ENCODE results near the gene DNAJC7.
"Not testable (repeated sequence)": the region's sequence is repeated elsewhere in the genome, so short reads cannot be mapped to it uniquely, and the experiment has no call there.

The DNAJC7 gene

GRCh38 chr17:41957031-41957868 is 60.0 kb downstream of the DNAJC7 start:
- peak; percentile 53 for DNase-seq (ENCODE audit: low spot score)

- no peak for DNase-seq (ENCODE audit: low spot score)
These were observed 60.7 kb downstream of the DNAJC7 start for GRCh38 chr17:41956522-41956921.

- DNase-seq (ENCODE audit: low spot score): no peak
These were observed 68.3 kb downstream of the DNAJC7 start for GRCh38 chr17:41948762-41949460.

GRCh38 chr17:41944943-41945342 is 72.3 kb downstream of the DNAJC7 start:
- no peak for DNase-seq (ENCODE audit: low spot score)

- no peak for DNase-seq (ENCODE audit: low spot score)
These were observed 73.7 kb downstream of the DNAJC7 start for GRCh38 chr17:41943492-41943891.

- DNase-seq (ENCODE audit: low spot score): no peak
These were observed 74.4 kb downstream of the DNAJC7 start for GRCh38 chr17:41942626-41943373.

GRCh38 chr17:41941168-41941567 is 76.1 kb downstream of the DNAJC7 start:
- no peak for DNase-seq (ENCODE audit: low spot score)

- DNase-seq (ENCODE audit: low spot score): no peak
These were observed 77.5 kb downstream of the DNAJC7 start for GRCh38 chr17:41939693-41940090.

- no peak for DNase-seq (ENCODE audit: low spot score)
These were observed 78.1 kb downstream of the DNAJC7 start for GRCh38 chr17:41939044-41939692.

- DNase-seq (ENCODE audit: low spot score): no peak
These were observed 79.0 kb downstream of the DNAJC7 start for GRCh38 chr17:41937970-41938954.

GRCh38 chr17:41935641-41936040 is 81.6 kb downstream of the DNAJC7 start:
- no peak for DNase-seq (ENCODE audit: low spot score)

GRCh38 chr17:41932816-41933389 is 84.3 kb downstream of the DNAJC7 start:
- no peak for DNase-seq (ENCODE audit: low spot score)

- DNase-seq (ENCODE audit: low spot score): not testable (repeated sequence)
These were observed 85.5 kb downstream of the DNAJC7 start for GRCh38 chr17:41931715-41932114.

GRCh38 chr17:41930833-41931156 is 86.4 kb downstream of the DNAJC7 start:
- not testable (repeated sequence) for DNase-seq (ENCODE audit: low spot score)

GRCh38 chr17:41930009-41930832 is 87.0 kb downstream of the DNAJC7 start, which contains the start of gene ODAD4:
TSS of gene ODAD4 (plus strand) at chr17:41930617. CDS start at chr17:41930724, 107 bp downstream.
- peak; percentile 94 for DNase-seq (ENCODE audit: low spot score)

- DNase-seq (ENCODE audit: low spot score): no peak
These were observed 88.5 kb downstream of the DNAJC7 start for GRCh38 chr17:41928693-41929251.

Data from HuH-7 (cell line).